PC-3 (cell line): Measurements from ENCODE around the gene BCL11A. TPM values are rescaled to one million over a fixed set of nuclear protein-coding genes. Genes with fewer than 3 reads are reported as not detected.

Source experiments
- ATAC-seq: fragments of 200-7000 bp; cut with Tn5 transposase; 2 replicates; pipeline ENCODE4 v1.9.1; 2020; ENCODE audit warnings: mild to moderate bottlenecking, moderate library complexity
- BruUV-seq: library from RNA; stranded (reverse); fragments of 400-500 nt; replicated peaks from 2 replicates; lab custom pipeline; 2021; lab: Mats Ljungman, UMichigan
- CTCF ChIA-PET: fragments of 300-600 bp; sonication (Branson Sonifier 250); formaldehyde crosslinking; loops from one replicate; lab custom pipeline; 2022; ENCODE audit warnings: antibody characterized with exemption; lab: Charles Lee
- POLR2A ChIA-PET: fragments of 300-600 bp; sonication (Branson Sonifier 250); formaldehyde crosslinking; loops from one replicate; lab custom pipeline; 2022; ENCODE audit warnings: antibody characterized with exemption; ENCODE audit not compliant: unreplicated experiment; lab: Charles Lee
- DNase-seq: peaks from one replicate; pipeline ENCODE4 v3.0.0-alpha.2; 2015
- H2AFZ ChIP-seq: fragments of 300-600 bp; sonication (generic); 2 replicates; pipeline ENCODE4 v1.6.0; 2016; ENCODE audit warnings: antibody characterized with exemption, low read length
- H3F3A ChIP-seq: fragments of 300-600 bp; sonication (generic); one replicate; pipeline ENCODE4 v1.6.0; 2017; ENCODE audit warnings: antibody characterized with exemption, low read length, control low read depth, mild to moderate bottlenecking; ENCODE audit not compliant: unreplicated experiment
- H3K27ac ChIP-seq: fragments of 300-600 bp; sonication (generic); 2 replicates; pipeline ENCODE4 v1.5.1; 2016; ENCODE audit warnings: mild to moderate bottlenecking, low read length
- H3K27me3 ChIP-seq: fragments of 300-600 bp; sonication (generic); 2 replicates; pipeline ENCODE4 v1.6.1; 2016; ENCODE audit warnings: low read length, mixed read lengths
- H3K36me3 ChIP-seq: fragments of 300-600 bp; sonication (generic); 2 replicates; pipeline ENCODE4 v1.6.1; 2016; ENCODE audit warnings: low read depth, mixed run types, low read length, mixed read lengths
- H3K4me1 ChIP-seq: fragments of 300-600 bp; sonication (generic); 2 replicates; pipeline ENCODE4 v1.5.1; 2016; ENCODE audit warnings: low read length; ENCODE audit not compliant: insufficient read depth
- H3K4me2 ChIP-seq: fragments of 300-600 bp; sonication (generic); 2 replicates; pipeline ENCODE4 v1.6.0; 2016; ENCODE audit warnings: low read length
- H3K4me3 ChIP-seq: fragments of 300-600 bp; sonication (generic); 2 replicates; pipeline ENCODE4 v1.5.1; 2016; ENCODE audit warnings: mild to moderate bottlenecking, low read length, mixed read lengths
- H3K79me2 ChIP-seq: fragments of 300-600 bp; sonication (generic); 2 replicates; pipeline ENCODE4 v1.6.1; 2017; ENCODE audit warnings: low read length, mixed read lengths
- H3K9ac ChIP-seq: fragments of 300-600 bp; sonication (generic); 2 replicates; pipeline ENCODE4 v1.6.0; 2016; ENCODE audit warnings: mild to moderate bottlenecking, low read length
- H3K9me2 ChIP-seq: fragments of 300-600 bp; sonication (generic); replicated peaks from 2 replicates; pipeline ENCODE4 v1.6.1; 2016; ENCODE audit warnings: mixed run types, low read length, mixed read lengths
- H3K9me3 ChIP-seq: fragments of 300-600 bp; sonication (generic); 2 replicates; pipeline ENCODE4 v1.6.1; 2016; ENCODE audit warnings: low read length, mixed read lengths
- H4K20me1 ChIP-seq: fragments of 300-600 bp; sonication (generic); 2 replicates; pipeline ENCODE4 v1.6.1; 2016; ENCODE audit warnings: low read length, mixed read lengths
- CTCF ChIP-seq: fragments of 300-600 bp; sonication (generic); conservative IDR thresholded peaks from 2 replicates; pipeline ENCODE4 v1.5.1; 2017; ENCODE audit warnings: antibody characterized with exemption, low read depth, mild to moderate bottlenecking, low read length
- EZH2 ChIP-seq: fragments of 300-600 bp; sonication (generic); IDR thresholded peaks from one replicate; pipeline ENCODE4 v1.6.1; 2017; ENCODE audit warnings: antibody characterized with exemption, mild to moderate bottlenecking, low read length; ENCODE audit not compliant: unreplicated experiment
- EZH2phosphoT487 ChIP-seq: fragments of 300-600 bp; sonication (generic); IDR thresholded peaks from 2 replicates; pipeline ENCODE4 v1.6.1; 2018; ENCODE audit warnings: mild to moderate bottlenecking, antibody characterized with exemption, low read length, borderline replicate concordance
- intact Hi-C: fragments of 100-400 bp; cut with micrococcal nuclease; formaldehyde crosslinking; loops from 2 replicates; pipeline ENCODE4 v1.9.0; 2023
- total RNA-seq: library from RNA; depleted of rRNA; stranded (reverse); fragments of >200 nt; gene quantifications from 2 replicates; pipeline ENCODE4 v1.2.3, GENCODE V29; 2014

Gene BCL11A
- total RNA-seq, 1 experiment from 2014 or later, result 4.6 TPM

- H3K27ac ChIP-seq, result no peak overlapping the region
- no peaks in the 10 kb centered on the region for H3K79me2 ChIP-seq
- POLR2A ChIA-PET, result no interaction called here
- no peaks in the 10 kb centered on the region for H3K9me2 ChIP-seq
- no peaks in the 10 kb centered on the region for H3K27me3 ChIP-seq
- H3K36me3 ChIP-seq, result no peaks in the 10 kb centered on the region
- ATAC-seq (no peak), DNase-seq (no peak)
- H3K4me2 ChIP-seq, result no peak overlapping the region
- BruUV-seq, result no TSS peak
- intact Hi-C loops, result no loop called here
- no peak overlapping the region for H3K4me3 ChIP-seq
- TF ChIP-seq EZH2 (no peak), EZH2phosphoT487 (no peak), CTCF (no peak)
- H3K4me1 ChIP-seq, result peaks cover 3% of the 10 kb centered on the region; the same call in 1 of the 2 replicates
- H2AFZ ChIP-seq, result no peak overlapping the region
- no peaks in the 10 kb centered on the region for H3F3A ChIP-seq
- no peaks in the 10 kb centered on the region for H3K9me3 ChIP-seq
- CTCF ChIA-PET, result no interaction called here
- H4K20me1 ChIP-seq, result no peaks in the 10 kb centered on the region
- H3K9ac ChIP-seq, result no peak overlapping the region
These were observed 67.9 kb downstream of the BCL11A start for GRCh38 chr2:60485550-60485949.

GRCh38 chr2:60485055-60485454 is 68.4 kb downstream of the BCL11A start:
- BruUV-seq, result no TSS peak
- H3K4me2 ChIP-seq, result no peak overlapping the region

More at GRCh38 chr2:60485055-60485454, 68.4 kb downstream of the BCL11A start:
- no peak overlapping the region for H3K4me3 ChIP-seq
- H3K9me2 ChIP-seq, result no peaks in the 10 kb centered on the region
- ChIA-PET POLR2A (no interaction called here), CTCF (no interaction called here)
- H3K27ac ChIP-seq, result no peak overlapping the region
- H3K4me1 ChIP-seq, result peaks cover 7% of the 10 kb centered on the region
- no peak overlapping the region for H2AFZ ChIP-seq
- no peaks in the 10 kb centered on the region for H3K36me3 ChIP-seq
- no peak for ATAC-seq
- TF ChIP-seq EZH2phosphoT487 (no peak), EZH2 (no peak), CTCF (no peak)
- H3K9me3 ChIP-seq, result no peaks in the 10 kb centered on the region
- H3K27me3 ChIP-seq, result no peaks in the 10 kb centered on the region
- no peaks in the 10 kb centered on the region for H3F3A ChIP-seq
- no peak overlapping the region for H3K9ac ChIP-seq
- DNase-seq, result no peak
- no peaks in the 10 kb centered on the region for H3K79me2 ChIP-seq
- intact Hi-C loops, result no loop called here
- no peaks in the 10 kb centered on the region for H4K20me1 ChIP-seq
